GM18502 (cell line): ENCODE results near the gene SPIRE2.
A peak's percentile ranks its signal among the peaks of the same experiment; 100 is the strongest.
"Not testable (repeated sequence)": the region's sequence is repeated elsewhere in the genome, so short reads cannot be mapped to it uniquely, and the experiment has no call there.

Experiments
- ATAC-seq: cut with Tn5 transposase; IDR thresholded peaks from one replicate; pipeline ENCODE4 v1.9.1; 2021; ENCODE audit warnings: mild to moderate bottlenecking; ENCODE audit not compliant: unreplicated experiment, poor library complexity

SPIRE2 gene

GRCh38 chr16:89860747-89861304 lies 32.6 kb downstream of the SPIRE2 start:
- no peak for ATAC-seq

- no peak for ATAC-seq
These were observed 33.4 kb downstream of the SPIRE2 start for GRCh38 chr16:89861648-89862047.

GRCh38 chr16:89862732-89863131 lies 34.5 kb downstream of the SPIRE2 start:
- ATAC-seq: no peak

- ATAC-seq: peak; percentile 66
These were observed 35.7 kb downstream of the SPIRE2 start for GRCh38 chr16:89863741-89864526.

GRCh38 chr16:89864527-89864820 lies 36.2 kb downstream of the SPIRE2 start:
- no peak for ATAC-seq

DNA sequence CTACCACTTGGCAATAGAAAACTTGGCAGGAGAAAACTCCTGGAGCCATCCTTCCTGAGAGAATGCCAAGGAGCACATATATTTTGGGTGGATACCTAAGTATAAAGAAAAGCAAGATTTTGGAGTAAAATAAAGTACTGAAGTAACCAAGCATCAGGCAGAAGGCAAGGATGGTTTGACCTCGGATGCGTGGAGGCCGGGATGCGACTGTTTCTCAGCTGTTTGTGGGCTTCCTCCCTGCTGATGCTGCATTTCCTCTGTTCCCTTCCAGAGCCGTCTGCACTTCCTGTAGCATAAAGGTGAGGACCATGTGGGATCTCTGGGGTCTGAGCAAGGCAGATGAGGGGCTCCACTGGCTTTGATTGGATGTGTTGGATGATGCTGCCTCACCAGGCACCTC lies 39.6 kb downstream of the SPIRE2 start:
- ATAC-seq: no peak

DNA sequence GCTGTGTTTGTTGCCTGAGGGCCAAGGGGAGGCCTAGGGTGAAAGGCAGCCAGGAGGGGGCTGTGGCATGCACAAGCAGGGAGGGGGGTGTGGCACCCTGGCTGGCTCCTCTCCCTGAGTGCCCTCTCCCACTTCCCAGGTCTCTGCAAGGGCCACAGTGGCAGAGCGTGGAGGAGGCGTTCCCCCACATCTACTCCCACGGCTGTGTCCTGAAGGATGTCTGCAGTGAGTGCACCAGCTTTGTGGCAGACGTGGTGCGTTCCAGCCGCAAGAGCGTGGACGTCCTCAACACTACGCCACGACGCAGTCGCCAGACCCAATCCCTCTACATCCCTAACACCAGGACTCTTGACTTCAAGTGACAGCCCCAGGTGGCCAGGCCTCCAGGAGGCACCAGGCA lies 41.6 kb downstream of the SPIRE2 start:
- ATAC-seq: no peak

DNA sequence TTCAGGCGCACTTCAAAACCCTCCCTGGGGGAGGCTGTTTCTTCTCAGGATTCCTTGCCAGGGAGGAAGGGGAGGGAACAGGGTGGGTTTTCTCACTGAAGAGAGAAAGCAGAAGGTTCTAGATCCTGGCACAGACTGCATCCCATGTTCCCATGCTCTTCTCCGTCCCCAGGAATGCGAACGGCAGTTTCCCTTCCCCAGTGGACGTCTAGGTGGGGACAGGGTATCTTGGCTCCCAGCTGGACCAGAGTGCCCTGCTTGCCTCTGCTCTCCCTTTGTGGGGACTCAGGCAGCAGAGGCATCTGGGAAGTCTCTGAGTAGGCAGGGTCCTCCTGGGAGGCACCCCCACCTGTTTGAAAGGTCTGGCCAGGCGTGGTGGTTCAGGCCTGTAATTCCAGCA lies 42.2 kb downstream of the SPIRE2 start:
- ATAC-seq: no peak

DNA sequence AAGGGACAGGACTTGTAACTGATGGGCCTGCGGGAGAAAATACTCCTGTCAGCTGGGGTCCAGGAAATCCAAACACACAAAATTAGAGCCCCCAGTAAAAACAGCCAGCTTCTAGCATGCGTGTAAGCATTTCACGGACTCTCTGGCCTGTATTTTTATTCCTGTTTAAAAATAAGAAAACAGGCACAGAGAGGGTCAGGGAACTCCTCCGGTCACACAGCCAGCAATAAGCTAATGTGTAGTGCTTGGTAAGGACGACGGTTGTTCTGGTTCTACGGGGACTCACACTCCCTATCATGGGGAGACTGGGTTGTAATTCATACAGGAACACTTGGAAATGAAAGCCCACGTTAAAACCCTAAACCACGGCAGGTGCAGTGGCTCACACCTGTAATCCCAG lies 43.6 kb downstream of the SPIRE2 start:
- ATAC-seq: no peak

DNA sequence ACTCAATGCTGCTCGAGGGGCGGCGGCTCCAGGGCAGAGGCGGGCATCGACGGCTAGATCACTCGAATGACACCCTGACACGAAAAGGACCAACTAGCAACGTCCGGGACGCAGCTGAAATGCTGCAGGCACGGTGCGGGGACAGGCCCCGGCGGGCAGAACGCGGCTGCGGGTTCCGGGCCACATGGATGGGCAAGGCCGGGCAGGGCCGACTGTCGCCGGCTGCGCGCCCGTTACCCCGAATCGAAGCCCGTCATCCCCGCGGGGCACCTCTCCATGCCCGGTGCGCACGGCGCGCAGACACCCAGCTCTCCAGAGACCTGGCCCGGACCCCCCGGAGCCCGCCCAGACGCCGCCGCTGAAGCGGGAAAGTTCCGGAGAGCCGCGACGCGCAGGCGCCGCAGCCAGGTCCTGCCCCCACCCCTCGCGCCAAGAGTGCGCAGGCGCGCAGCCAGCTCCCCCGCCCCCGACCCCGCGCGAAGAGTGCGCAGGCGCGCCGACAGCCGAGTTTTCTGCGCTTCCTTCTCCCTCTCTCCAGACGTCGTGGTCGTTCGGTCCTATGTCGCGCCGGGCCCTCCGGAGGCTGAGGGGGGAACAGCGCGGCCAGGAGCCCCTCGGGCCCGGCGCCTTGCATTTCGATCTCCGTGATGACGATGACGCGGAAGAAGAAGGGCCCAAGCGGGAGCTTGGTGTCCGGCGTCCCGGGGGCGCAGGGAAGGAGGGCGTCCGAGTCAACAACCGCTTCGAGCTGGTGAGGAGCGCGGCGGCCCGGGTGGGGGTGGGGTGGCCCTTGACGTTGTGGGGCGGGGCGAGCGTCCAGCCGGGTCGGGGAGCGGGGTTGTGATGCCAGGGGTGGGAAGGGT lies 45.1 kb downstream of the SPIRE2 start, which contains the start of gene TCF25:
Gene TCF25 (plus strand): TSS at position 484 of the 863 bp plus-strand sequence. CDS start 76 bp downstream, at position 560.
- ATAC-seq: peak; percentile 45

GRCh38 chr16:89873972-89874689 lies 45.9 kb downstream of the SPIRE2 start:
- ATAC-seq: peak; percentile 69

DNA sequence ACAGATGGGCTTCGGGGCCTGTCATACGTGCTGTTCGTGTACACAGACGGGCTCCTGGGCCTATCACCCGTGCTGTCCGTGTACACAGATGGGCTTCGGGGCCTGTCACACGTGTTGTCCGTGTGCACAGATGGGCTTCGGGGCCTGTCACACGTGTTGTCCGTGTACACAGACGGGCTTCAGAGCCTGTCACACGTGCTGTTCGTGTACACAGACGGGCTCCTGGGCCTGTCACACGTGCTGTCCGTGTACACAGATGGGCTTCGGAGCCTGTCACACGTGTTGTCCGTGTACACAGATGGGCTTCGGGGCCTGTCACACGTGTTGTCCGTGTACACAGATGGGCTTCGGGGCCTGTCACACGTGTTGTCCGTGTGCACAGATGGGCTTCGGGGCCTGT lies 50.8 kb downstream of the SPIRE2 start:
- ATAC-seq: not testable (repeated sequence)

DNA sequence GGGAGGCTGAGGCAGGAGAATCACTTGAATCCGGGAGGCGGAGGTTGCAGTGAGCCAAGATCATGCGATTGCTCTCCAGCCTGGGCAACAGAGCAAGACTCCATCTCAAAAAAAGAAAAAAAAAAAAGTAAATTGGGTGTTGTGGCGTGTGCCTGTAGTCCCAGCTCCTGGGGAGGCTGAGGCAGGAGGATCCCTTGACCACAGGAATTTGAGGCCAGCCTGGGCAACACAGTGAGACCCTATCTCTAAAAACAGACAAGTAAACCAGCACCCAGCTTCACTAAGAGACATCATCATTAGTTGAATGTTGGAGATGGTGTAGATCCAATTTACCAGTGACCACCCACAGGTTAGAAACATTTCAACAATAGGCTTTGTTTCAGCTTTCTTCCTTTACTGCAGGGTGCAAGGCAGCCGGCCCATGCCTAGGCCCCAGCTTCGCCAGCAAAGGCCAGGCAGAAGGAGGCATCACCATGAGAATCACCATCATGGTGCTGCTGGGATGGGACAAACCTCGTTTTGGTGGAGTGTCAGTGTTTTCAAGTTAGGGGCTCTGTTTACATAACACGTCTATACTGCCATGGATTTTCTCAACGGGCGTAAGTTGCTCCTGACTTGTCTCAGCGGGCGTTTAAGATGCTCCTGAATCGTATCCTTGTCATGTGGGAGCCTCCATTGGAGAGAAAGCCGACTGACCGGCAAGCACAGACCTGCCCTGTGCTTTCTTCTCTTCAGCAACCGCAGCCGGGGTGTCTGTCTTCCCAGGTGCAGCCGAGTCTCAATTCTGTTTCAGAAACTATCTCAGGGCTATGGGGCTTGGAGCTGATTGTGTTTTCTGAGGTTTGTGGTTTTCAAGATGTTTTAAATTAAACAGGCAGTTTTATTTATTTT lies 52.4 kb downstream of the SPIRE2 start:
- no peak for ATAC-seq

- ATAC-seq: no peak
These were observed 53.1 kb downstream of the SPIRE2 start for GRCh38 chr16:89881368-89881730.

DNA sequence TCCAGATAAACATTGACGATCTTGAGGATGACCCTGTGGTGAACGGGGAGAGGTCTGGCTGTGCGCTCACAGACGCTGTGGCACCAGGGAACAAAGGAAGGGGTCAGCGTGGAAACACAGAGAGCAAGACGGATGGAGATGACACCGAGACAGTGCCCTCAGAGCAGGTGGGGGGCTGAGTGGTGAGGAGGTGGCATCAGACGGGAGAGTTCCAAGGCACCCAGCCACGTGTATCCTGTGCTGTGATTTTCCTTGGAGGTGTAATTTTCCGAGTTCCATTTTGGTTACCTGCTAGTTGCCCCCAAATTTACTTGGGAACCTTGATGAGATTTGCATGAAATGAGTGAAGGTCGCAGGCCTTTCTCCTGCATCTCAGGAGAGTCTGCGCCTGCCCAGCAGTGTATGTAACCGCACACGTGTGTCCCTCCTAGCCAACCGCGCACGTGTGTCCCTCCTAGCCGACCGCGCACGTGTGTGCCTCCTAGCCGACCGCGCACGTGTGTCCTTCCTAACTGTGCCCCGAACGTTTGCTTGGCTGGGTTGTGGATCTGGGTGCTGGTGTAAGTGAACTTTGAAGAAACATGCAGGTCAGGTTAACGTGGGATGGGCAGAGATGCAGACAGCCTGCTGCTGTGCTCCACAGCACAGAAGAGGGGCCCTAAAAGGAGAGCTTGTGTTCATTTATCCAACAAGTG lies 55.2 kb downstream of the SPIRE2 start:
- no peak for ATAC-seq

- ATAC-seq: no peak
These were observed 55.8 kb downstream of the SPIRE2 start for GRCh38 chr16:89884041-89884421.

- no peak for ATAC-seq
These were observed 59.0 kb downstream of the SPIRE2 start for GRCh38 chr16:89887243-89887642.

DNA sequence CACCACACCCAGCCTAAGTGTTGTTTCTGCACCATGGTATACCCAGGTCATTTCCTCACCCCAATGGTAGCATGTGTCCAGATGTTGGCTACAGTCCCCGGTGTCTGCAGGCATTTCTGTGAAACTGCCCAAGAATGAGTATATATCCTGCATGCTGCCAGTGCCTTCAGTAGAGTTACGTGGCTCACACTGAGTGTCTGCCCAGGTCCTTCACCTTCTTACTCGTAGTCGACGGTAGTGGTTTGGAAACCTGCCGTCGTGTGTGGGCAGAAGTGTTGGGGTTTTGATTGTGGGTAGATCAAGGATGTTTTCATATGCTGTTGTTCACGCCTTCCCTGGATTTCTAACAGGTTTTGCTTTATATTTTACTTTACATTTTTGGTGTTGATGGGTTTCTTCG lies 61.9 kb downstream of the SPIRE2 start:
- no peak for ATAC-seq
